ENCODE measurements around the gene CCDC40. TPM values are rescaled to one million over a fixed set of nuclear protein-coding genes. Genes with fewer than 3 reads are reported as not detected.

Gene CCDC40
- total and polyA plus RNA-seq, 10 of the 15 experiments (the other 5 are each of a cell fraction or from before 2014, with no cell fraction given), result 0.06 to 0.10 TPM; not detected in 8

DNA sequence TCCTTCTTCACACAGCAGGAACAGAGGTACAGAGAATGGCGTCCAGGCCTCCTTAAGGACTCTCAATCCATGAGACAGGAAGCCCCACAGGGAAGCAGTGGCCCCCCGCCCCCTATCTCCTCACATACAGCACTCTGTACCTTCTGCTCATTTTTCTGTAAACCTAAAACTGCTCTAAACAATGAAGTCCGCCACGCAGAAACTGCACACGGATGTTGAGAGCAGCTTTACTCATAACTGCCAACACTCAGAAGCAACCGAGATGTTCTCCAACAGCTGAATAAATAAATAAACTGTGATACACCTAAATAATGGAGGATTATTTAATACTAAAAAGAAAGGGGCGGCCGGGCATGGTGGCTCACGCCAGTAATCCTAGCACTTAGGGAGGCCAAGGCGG, 10.6 kb upstream of the CCDC40 start:
- Histone ChIP-seq H3K4me3 (no peak overlapping the region), H3K79me2 (ENCODE audit: control insufficient read depth, insufficient read depth, low read length) (no peaks in the 10 kb centered on the region), H3K27me3 (replicated peaks in 1 of 2; ENCODE audit: control insufficient read depth in 2 of 2, insufficient read depth in 2 of 2, low read length in 1 of 2) (no peaks in the 10 kb centered on the region; a peak in 1 of 4 replicates), H3K36me3 (ENCODE audit: control insufficient read depth in 2 of 2, insufficient read depth in 2 of 2, low read length in 1 of 2) (no peaks in the 10 kb centered on the region), H2AFZ (ENCODE audit: control insufficient read depth, low read depth, low read length) (no peak overlapping the region), H3K27ac (ENCODE audit: control insufficient read depth, insufficient read depth) (no peak overlapping the region), H3K9me3 (replicated peaks; ENCODE audit: control insufficient read depth, insufficient read depth, low read length) (no peaks in the 10 kb centered on the region), H3K9ac (ENCODE audit: control insufficient read depth, insufficient read depth, low read length) (no peak overlapping the region), H4K20me1 (ENCODE audit: control insufficient read depth, insufficient read depth) (no peaks in the 10 kb centered on the region; the same call in 1 of the 2 replicates), H3K4me2 (ENCODE audit: control insufficient read depth, insufficient read depth) (no peak overlapping the region), H3K4me1 (ENCODE audit: control insufficient read depth, insufficient read depth, low read length) (no peaks in the 10 kb centered on the region)
- TF ChIP-seq, protein P1, sequence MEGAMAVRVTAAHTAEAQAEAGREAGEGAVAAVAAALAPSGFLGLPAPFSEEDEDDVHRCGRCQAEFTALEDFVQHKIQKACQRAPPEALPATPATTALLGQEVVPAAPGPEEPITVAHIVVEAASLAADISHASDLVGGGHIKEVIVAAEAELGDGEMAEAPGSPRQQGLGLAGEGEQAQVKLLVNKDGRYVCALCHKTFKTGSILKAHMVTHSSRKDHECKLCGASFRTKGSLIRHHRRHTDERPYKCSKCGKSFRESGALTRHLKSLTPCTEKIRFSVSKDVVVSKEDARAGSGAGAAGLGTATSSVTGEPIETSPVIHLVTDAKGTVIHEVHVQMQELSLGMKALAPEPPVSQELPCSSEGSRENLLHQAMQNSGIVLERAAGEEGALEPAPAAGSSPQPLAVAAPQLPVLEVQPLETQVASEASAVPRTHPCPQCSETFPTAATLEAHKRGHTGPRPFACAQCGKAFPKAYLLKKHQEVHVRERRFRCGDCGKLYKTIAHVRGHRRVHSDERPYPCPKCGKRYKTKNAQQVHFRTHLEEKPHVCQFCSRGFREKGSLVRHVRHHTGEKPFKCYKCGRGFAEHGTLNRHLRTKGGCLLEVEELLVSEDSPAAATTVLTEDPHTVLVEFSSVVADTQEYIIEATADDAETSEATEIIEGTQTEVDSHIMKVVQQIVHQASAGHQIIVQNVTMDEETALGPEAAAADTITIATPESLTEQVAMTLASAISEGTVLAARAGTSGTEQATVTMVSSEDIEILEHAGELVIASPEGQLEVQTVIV (IDR thresholded peaks at IDR 0.05; ENCODE audit: borderline replicate concordance, partially characterized antibody), result no peak
- TF ChIP-seq, protein P2, sequence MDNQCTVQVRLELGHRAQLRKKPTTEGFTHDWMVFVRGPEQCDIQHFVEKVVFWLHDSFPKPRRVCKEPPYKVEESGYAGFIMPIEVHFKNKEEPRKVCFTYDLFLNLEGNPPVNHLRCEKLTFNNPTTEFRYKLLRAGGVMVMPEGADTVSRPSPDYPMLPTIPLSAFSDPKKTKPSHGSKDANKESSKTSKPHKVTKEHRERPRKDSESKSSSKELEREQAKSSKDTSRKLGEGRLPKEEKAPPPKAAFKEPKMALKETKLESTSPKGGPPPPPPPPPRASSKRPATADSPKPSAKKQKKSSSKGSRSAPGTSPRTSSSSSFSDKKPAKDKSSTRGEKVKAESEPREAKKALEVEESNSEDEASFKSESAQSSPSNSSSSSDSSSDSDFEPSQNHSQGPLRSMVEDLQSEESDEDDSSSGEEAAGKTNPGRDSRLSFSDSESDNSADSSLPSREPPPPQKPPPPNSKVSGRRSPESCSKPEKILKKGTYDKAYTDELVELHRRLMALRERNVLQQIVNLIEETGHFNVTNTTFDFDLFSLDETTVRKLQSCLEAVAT (IDR thresholded peaks at IDR 0.05), result no peak
- TF ChIP-seq ZNF24 (IDR thresholded peaks at IDR 0.05), result no peak
- TF ChIP-seq, protein P3, sequence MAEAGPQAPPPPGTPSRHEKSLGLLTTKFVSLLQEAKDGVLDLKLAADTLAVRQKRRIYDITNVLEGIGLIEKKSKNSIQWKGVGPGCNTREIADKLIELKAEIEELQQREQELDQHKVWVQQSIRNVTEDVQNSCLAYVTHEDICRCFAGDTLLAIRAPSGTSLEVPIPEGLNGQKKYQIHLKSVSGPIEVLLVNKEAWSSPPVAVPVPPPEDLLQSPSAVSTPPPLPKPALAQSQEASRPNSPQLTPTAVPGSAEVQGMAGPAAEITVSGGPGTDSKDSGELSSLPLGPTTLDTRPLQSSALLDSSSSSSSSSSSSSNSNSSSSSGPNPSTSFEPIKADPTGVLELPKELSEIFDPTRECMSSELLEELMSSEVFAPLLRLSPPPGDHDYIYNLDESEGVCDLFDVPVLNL (IDR thresholded peaks at IDR 0.05; ENCODE audit: low read depth, low read length), result no peak
- ChIA-PET CTCF (no interaction called here), POLR2A (no interaction called here), RAD21 (ENCODE audit: unreplicated experiment) (no interaction called here), SMC1A (ENCODE audit: uncharacterized antibody, unreplicated experiment) (no interaction called here)
- intact Hi-C loops (cut with micrococcal nuclease; ENCODE audit: unreplicated experiment) (no loop called here), in situ Hi-C loops (cut with MboI) (no loop called here)
- no peak for FAIRE-seq
- no peak for DNase-seq (ENCODE audit: low read depth, low spot score)
- WGBS (ENCODE audit: insufficient coverage, insufficient replicate concordance, low lambda C conversion rate, missing lambda C conversion rate), result 51% methylated on average over 10 of the region's 10 CpGs
- BruUV-seq (replicated peaks), result no TSS peak
- no peak for ATAC-seq
